Measurements from ENCODE around the gene DNLZ.

The DNLZ gene

DNA sequence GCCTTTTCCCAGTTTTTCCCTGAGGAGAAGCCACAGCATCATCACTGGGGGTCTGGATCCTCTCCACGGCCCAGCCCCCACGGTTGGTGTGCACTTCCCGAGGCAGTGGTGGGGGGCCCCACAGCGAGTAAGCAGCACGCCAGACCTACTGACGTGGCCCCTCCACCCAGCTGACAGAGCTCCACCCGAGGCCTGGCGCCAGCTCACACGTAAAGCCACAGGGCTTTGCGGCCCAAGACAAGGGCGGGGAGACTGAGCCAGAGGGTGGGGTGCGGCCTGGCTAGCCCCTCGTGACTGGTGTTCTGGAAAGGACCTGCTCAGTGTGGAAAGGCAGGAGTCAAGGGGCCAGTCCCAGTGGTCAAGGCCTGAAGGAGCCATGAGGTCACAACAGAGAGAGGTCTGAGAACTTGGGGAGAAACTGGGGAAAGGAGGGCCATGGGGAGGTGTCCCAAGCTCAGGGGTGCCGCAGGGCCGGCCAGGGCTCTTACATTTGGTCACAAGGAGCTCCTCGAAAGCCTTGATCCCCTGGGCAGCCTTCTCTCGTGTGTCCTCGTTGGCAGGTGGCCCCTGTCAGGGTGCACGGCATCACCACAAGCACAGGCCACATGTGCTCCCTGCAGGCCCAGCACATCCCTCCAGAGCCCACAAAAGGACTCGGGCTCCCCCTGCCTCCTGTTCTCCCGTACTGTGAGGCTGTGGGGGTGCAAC lies 30.9 kb upstream of the DNLZ start:
- no peak overlapping the region for H3K4me3 ChIP-seq (replicated peaks; ENCODE audit: low read depth, low read length)
- H3K27me3 ChIP-seq (replicated peaks; ENCODE audit: control insufficient read depth, insufficient read depth, low read length): no peaks in the 10 kb centered on the region
- peaks cover 52% of the 10 kb centered on the region for H3K36me3 ChIP-seq (ENCODE audit: control insufficient read depth, insufficient read depth, low read length)
- DNase-seq (ENCODE audit: extremely low read depth, insufficient read length): no peak
- TF ChIP-seq, protein P1, sequence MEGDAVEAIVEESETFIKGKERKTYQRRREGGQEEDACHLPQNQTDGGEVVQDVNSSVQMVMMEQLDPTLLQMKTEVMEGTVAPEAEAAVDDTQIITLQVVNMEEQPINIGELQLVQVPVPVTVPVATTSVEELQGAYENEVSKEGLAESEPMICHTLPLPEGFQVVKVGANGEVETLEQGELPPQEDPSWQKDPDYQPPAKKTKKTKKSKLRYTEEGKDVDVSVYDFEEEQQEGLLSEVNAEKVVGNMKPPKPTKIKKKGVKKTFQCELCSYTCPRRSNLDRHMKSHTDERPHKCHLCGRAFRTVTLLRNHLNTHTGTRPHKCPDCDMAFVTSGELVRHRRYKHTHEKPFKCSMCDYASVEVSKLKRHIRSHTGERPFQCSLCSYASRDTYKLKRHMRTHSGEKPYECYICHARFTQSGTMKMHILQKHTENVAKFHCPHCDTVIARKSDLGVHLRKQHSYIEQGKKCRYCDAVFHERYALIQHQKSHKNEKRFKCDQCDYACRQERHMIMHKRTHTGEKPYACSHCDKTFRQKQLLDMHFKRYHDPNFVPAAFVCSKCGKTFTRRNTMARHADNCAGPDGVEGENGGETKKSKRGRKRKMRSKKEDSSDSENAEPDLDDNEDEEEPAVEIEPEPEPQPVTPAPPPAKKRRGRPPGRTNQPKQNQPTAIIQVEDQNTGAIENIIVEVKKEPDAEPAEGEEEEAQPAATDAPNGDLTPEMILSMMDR (IDR thresholded peaks at IDR 0.05; ENCODE audit: insufficient read depth, low read length, poor library complexity, severe bottlenecking): no peak

DNA sequence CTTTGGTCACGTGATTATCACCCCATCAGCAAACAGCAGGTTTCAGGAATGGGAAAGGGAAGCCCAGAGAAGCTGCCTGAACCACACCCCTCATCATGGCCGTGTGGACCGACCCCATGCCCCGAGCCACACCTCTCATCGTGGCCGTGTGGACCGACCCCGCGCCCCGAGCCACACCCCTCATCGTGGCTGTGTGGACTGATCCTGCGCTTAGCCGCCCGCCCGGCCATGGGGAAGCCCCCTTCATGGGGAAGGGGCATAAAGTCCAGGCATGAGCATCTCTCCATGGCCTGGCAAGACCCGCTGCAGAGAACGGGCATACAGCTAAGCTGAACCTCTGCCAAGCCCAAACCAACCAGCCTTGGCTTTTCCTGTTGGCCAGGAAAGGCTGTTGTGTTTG lies 30.0 kb upstream of the DNLZ start:
- H3K36me3 ChIP-seq (ENCODE audit: control insufficient read depth, insufficient read depth, low read length): peaks cover 59% of the 10 kb centered on the region
- TF ChIP-seq, protein P1 (IDR thresholded peaks at IDR 0.05; ENCODE audit: insufficient read depth, low read length, poor library complexity, severe bottlenecking): no peak
- no peak for DNase-seq (ENCODE audit: extremely low read depth, insufficient read length)

DNA sequence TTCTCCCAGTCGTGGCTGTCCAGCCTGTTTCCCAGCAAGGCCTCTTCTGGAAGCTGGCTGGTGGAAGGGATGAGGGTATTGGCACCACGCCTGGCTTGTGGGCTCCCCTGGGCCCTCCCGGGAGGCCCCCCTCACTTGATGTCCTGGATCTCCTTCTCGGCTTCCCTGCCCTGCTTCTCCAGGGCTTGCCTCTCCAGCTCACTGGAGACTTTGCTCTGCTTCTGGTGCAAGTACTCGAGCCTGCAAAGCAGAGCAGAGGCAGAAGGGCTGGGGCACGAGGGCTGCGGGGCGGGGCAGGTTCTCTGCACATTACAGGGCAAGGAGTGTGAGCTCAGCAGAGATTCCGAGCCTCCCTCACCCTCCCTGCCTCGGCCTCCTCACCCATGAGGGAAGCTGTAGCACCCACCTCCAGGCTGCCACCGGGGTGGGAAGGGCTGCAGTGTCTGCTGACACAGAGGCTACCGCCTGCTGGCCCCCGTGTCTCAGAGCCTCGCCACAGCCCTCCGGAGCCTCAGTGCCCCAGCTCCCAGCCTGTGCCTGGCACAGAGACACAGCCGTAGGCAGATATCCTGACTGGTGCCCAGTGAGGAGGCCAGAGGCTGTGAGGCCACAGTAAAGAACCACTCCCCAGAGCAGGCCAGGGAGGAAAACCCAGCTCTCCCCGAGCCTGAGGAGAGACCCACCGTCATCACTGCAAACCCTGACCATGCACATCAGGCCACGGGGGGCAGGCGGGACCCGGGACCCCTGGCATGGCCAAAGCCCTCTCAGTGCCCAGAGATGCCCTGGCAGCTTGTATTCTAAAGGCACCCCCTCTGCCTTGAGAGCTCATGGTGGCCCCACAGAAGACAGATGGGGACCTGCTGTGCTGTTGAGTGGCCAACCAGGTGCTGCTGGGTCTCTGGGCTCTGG lies 29.2 kb upstream of the DNLZ start:
- no peak overlapping the region for H3K4me3 ChIP-seq (replicated peaks; ENCODE audit: low read depth, low read length)
- peaks cover 59% of the 10 kb centered on the region for H3K36me3 ChIP-seq (ENCODE audit: control insufficient read depth, insufficient read depth, low read length)
- TF ChIP-seq, protein P1 (IDR thresholded peaks at IDR 0.05; ENCODE audit: insufficient read depth, low read length, poor library complexity, severe bottlenecking): no peak
- no peaks in the 10 kb centered on the region for H3K27me3 ChIP-seq (replicated peaks; ENCODE audit: control insufficient read depth, insufficient read depth, low read length)
- DNase-seq (ENCODE audit: extremely low read depth, insufficient read length): no peak

More for the DNA sequence above, 30.0 kb upstream of the DNLZ start:
- Histone ChIP-seq H3K27me3 (replicated peaks; ENCODE audit: control insufficient read depth, insufficient read depth, low read length) (no peaks in the 10 kb centered on the region), H3K4me3 (replicated peaks; ENCODE audit: low read depth, low read length) (no peak overlapping the region)

DNA sequence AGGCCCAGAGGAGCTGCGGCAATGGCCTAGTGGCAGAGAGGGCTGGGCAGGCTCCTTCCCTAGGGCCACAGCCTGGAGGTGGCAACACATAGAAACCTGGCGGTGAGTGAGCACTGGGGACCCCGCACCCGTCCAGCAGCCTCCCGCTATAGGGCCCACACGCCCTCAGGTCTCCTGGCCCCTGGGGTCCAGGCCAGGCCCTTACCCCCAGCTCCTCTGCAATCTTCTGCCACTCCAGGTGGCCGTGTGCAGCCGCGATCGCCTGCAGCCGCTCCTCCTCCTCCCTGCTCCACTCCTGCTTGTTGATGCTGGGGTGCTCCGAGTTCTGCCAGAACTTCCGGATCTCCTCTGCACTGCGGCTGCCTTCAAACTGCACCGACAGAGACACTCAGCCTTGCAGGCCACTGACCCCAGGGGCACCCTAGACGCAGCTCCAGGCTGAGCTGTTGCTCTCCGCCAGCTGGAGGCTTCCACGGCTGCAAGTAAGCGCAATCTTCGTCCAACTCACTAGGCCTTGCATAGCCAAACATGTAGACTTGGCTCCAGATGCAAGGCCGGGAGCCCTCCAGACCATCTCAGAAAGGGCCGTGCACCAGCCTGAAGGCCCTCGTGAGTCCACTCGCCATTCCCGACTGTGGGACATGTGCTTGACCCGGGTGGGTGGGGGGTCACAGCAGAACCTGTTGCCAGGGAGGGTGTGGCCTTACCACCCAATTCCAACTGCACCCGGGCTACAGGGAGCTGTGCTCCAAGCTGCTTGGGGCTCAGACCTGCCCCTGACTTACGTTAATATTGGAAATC lies 28.4 kb upstream of the DNLZ start:
- DNase-seq (ENCODE audit: extremely low read depth, insufficient read length): no peak
- Histone ChIP-seq H3K4me3 (replicated peaks; ENCODE audit: low read depth, low read length) (no peak overlapping the region), H3K27me3 (replicated peaks; ENCODE audit: control insufficient read depth, insufficient read depth, low read length) (no peaks in the 10 kb centered on the region), H3K36me3 (ENCODE audit: control insufficient read depth, insufficient read depth, low read length) (peaks cover 61% of the 10 kb centered on the region)
- TF ChIP-seq, protein P1 (IDR thresholded peaks at IDR 0.05; ENCODE audit: insufficient read depth, low read length, poor library complexity, severe bottlenecking): no peak

DNA sequence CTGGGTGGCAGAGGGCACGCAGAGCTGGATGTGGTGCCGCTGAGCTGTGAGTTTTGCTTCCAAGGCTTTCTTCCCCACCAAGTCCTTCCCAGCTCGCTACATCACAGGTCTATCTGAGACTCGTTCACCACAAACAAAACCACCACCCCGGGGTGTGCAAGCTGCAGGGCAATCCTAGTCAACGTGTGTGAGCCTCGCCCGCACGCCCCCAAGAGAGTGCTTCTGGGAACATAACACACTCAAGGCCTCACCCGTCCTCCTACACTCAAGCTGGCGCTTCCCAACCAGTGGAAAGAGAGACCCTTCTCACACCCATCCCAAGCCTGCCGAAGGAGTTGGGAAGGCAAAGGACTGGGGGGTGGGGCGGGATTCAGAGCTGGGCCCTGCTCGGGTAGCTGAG lies 25.9 kb upstream of the DNLZ start:
- DNase-seq (ENCODE audit: extremely low read depth, insufficient read length): no peak
- TF ChIP-seq, protein P1 (IDR thresholded peaks at IDR 0.05; ENCODE audit: insufficient read depth, low read length, poor library complexity, severe bottlenecking): no peak
- peaks cover 42% of the 10 kb centered on the region for H3K36me3 ChIP-seq (ENCODE audit: control insufficient read depth, insufficient read depth, low read length)
- H3K27me3 ChIP-seq (replicated peaks; ENCODE audit: control insufficient read depth, insufficient read depth, low read length): no peaks in the 10 kb centered on the region
- H3K4me3 ChIP-seq (replicated peaks; ENCODE audit: low read depth, low read length): no peak overlapping the region

Data from GM06990 (cell line).